ENCODE data around the gene CCDC187.

DNA sequence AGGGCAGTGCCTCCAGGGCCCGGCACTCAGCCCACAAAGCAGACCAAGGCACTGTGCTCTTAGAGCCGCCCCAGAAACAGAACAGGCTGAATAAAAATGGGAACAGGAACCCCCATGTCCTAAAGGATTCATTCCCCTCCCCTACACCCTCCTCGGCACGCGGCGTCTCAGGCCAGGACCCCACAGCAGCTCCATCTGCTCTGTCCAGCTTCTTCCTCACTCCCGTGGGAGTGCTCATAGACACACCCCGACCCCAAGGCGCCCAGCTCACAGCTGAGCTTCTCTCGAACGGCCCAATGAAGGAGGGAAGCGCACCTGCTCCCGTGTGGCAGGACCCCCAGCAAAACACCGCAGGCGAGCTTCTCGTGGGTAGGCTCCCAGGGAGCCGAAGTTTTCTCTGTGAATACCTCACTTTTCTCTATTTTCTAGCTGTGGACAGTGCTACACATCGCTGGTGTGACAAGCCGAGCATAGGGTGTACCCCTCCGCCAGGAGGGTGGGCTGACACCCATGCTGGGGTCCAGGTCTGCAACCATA is 42.9 kb downstream of the CCDC187 start:
- TF ChIP-seq POLR2A (IDR thresholded peaks at IDR 0.05): no peak
- TF ChIP-seq, protein P1, sequence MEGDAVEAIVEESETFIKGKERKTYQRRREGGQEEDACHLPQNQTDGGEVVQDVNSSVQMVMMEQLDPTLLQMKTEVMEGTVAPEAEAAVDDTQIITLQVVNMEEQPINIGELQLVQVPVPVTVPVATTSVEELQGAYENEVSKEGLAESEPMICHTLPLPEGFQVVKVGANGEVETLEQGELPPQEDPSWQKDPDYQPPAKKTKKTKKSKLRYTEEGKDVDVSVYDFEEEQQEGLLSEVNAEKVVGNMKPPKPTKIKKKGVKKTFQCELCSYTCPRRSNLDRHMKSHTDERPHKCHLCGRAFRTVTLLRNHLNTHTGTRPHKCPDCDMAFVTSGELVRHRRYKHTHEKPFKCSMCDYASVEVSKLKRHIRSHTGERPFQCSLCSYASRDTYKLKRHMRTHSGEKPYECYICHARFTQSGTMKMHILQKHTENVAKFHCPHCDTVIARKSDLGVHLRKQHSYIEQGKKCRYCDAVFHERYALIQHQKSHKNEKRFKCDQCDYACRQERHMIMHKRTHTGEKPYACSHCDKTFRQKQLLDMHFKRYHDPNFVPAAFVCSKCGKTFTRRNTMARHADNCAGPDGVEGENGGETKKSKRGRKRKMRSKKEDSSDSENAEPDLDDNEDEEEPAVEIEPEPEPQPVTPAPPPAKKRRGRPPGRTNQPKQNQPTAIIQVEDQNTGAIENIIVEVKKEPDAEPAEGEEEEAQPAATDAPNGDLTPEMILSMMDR (IDR thresholded peaks at IDR 0.05): no peak

Measured in tibial nerve (tissue), 3 donors.